Placental epithelial cell (primary cell): Measurements from ENCODE around the gene OR5B12. TPM values are rescaled to one million over a fixed set of nuclear protein-coding genes. Genes with fewer than 3 reads are reported as not detected.

Experiments
- total RNA-seq: library from RNA; depleted of rRNA; stranded (reverse); fragments of >200 nt; gene quantifications from 2 replicates; pipeline ENCODE4 v1.2.3, GENCODE V29; 2012

The OR5B12 gene
- not detected in 2 replicates for total RNA-seq

GRCh38 chr11:58442136-58442535 is at the start of gene OR5B12:
TSS of gene OR5B12 (minus strand) at chr11:58442236. CDS start at chr11:58440151, 2,085 bp downstream.

GRCh38 chr11:58428021-58428420 is 14.0 kb downstream of the OR5B12 start, which contains the start of gene OR5B2:
TSS of gene OR5B2 (minus strand) at chr11:58428121. CDS start at chr11:58423261, 4,860 bp downstream.

GRCh38 chr11:58406774-58407173 is 35.3 kb downstream of the OR5B12 start, which contains the start of gene OR5B3:
TSS of gene OR5B3 (minus strand) at chr11:58406874. CDS start at chr11:58403409, 3,465 bp downstream.

Other genes starting within 250 kb of the OR5B12 start
- not detected in 2 replicates for gene OR1S2, start 238.1 kb downstream of the OR5B12 start, total RNA-seq
- not detected in 2 replicates for gene OR1S1, start 229.5 kb downstream of the OR5B12 start, total RNA-seq
- gene OR10Q1, start 213.3 kb downstream of the OR5B12 start, total RNA-seq, result not detected in 2 replicates
- gene OR10W1, start 174.0 kb downstream of the OR5B12 start, total RNA-seq, result not detected in 2 replicates
- not detected in 2 replicates for gene OR5B17, start 83.2 kb downstream of the OR5B12 start, total RNA-seq
- not detected in 2 replicates for gene OR5B3, start 35.4 kb downstream of the OR5B12 start, total RNA-seq
- gene OR5B2, start 14.1 kb downstream of the OR5B12 start, total RNA-seq, result not detected in 2 replicates
- not detected in 2 replicates for gene OR5B21, start 65.9 kb upstream of the OR5B12 start, total RNA-seq
- 3.8 and 5.9 TPM in 2 replicates for gene LPXN, start 133.6 kb upstream of the OR5B12 start, total RNA-seq
- gene ZFP91, start 136.8 kb upstream of the OR5B12 start, total RNA-seq, result 26.3 and 40.2 TPM in 2 replicates
- gene CNTF, start 180.4 kb upstream of the OR5B12 start, total RNA-seq, result 1.6 and 2.5 TPM in 2 replicates